Trophoblast cell (in vitro differentiated cells and primary cell): Measurements from ENCODE around the gene LRG1.
A peak's percentile ranks its signal among the peaks of the same experiment; 100 is the strongest.

Experiments used
- DNase-seq, 2 donors: peaks; one replicate each; pipeline ENCODE4 v3.0.0-alpha.2; 2016
- H2AFZ ChIP-seq: 2 replicates; pipeline ENCODE4 v1.6.1; 2013; ENCODE audit warnings: low read length, moderate library complexity, mild to moderate bottlenecking; ENCODE audit not compliant: insufficient read depth, poor library complexity
- H2AK5ac ChIP-seq: 2 replicates; pipeline ENCODE4 v1.6.1; 2013; ENCODE audit warnings: mild to moderate bottlenecking, low read length
- H2BK120ac ChIP-seq: 2 replicates; pipeline ENCODE4 v1.6.1; 2013; ENCODE audit warnings: low read length, mild to moderate bottlenecking, moderate library complexity; ENCODE audit not compliant: insufficient read depth, poor library complexity
- H2BK12ac ChIP-seq: 2 replicates; pipeline ENCODE4 v1.6.1; 2013; ENCODE audit warnings: mild to moderate bottlenecking, low read length, moderate library complexity
- H2BK5ac ChIP-seq: 2 replicates; pipeline ENCODE4 v1.6.1; 2013; ENCODE audit warnings: low read length, low read depth, moderate library complexity, mild to moderate bottlenecking; ENCODE audit not compliant: poor library complexity
- H3K14ac ChIP-seq: 2 replicates; pipeline ENCODE4 v1.6.1; 2013; ENCODE audit warnings: mild to moderate bottlenecking, low read length
- H3K18ac ChIP-seq: 2 replicates; pipeline ENCODE4 v1.6.1; 2013; ENCODE audit warnings: mild to moderate bottlenecking, low read length
- H3K23ac ChIP-seq: 2 replicates; pipeline ENCODE4 v1.6.1; 2013; ENCODE audit warnings: low read length
- H3K27ac ChIP-seq: 2 replicates; pipeline ENCODE4 v1.5.1; 2013; ENCODE audit warnings: low read depth, mild to moderate bottlenecking, inconsistent platforms, low read length, moderate library complexity
- H3K27me3 ChIP-seq: 2 replicates; pipeline ENCODE4 v1.6.1; 2013; ENCODE audit warnings: inconsistent platforms, mild to moderate bottlenecking, low read length, moderate library complexity; ENCODE audit not compliant: insufficient read depth
- H3K36me3 ChIP-seq, 2 experiments: 1 replicate in 1 of 2; 2 replicates in 1 of 2; pipeline ENCODE4 v1.6.1; 2013; ENCODE audit warnings: low read length in 2 of 2, mild to moderate bottlenecking in 2 of 2, moderate library complexity in 1 of 2; ENCODE audit not compliant: insufficient read depth in 2 of 2, control insufficient read depth in 1 of 2
- H3K4ac ChIP-seq: 2 replicates; pipeline ENCODE4 v1.6.1; 2013; ENCODE audit warnings: low read depth, mild to moderate bottlenecking, low read length, moderate library complexity
- H3K4me1 ChIP-seq, 2 experiments: 1 replicate in 1 of 2; 2 replicates in 1 of 2; pipeline ENCODE4 v1.6.1; 2013; ENCODE audit warnings: low read length in 2 of 2, mild to moderate bottlenecking in 2 of 2, moderate library complexity in 1 of 2; ENCODE audit not compliant: insufficient read depth in 2 of 2, control insufficient read depth in 1 of 2
- H3K4me2 ChIP-seq: 2 replicates; pipeline ENCODE4 v1.6.1; 2013; ENCODE audit warnings: inconsistent platforms, mild to moderate bottlenecking, low read length, moderate library complexity
- H3K4me3 ChIP-seq: 2 replicates; pipeline ENCODE4 v1.5.1; 2013; ENCODE audit warnings: mild to moderate bottlenecking, low read depth, low read length, inconsistent platforms
- H3K79me1 ChIP-seq: one replicate; pipeline ENCODE4 v1.6.1; 2013; ENCODE audit warnings: low read length
- H3K79me2 ChIP-seq: 2 replicates; pipeline ENCODE4 v1.6.1; 2013; ENCODE audit warnings: low read length, mild to moderate bottlenecking; ENCODE audit not compliant: control insufficient read depth, insufficient read depth, poor library complexity
- H3K9ac ChIP-seq: 2 replicates; pipeline ENCODE4 v1.6.1; 2013; ENCODE audit warnings: mild to moderate bottlenecking, low read length
- H3K9me3 ChIP-seq: 2 replicates; pipeline ENCODE4 v1.6.1; 2013; ENCODE audit warnings: low read depth, mild to moderate bottlenecking, control low read depth, inconsistent platforms, low read length; ENCODE audit not compliant: insufficient read depth
- H4K12ac ChIP-seq: 2 replicates; pipeline ENCODE4 v1.6.1; 2013; ENCODE audit warnings: low read depth, mild to moderate bottlenecking, low read length, moderate library complexity
- H4K8ac ChIP-seq: 2 replicates; pipeline ENCODE4 v1.6.1; 2013; ENCODE audit warnings: low read depth, mild to moderate bottlenecking, low read length, moderate library complexity
- H4K91ac ChIP-seq: one replicate; pipeline ENCODE4 v1.6.1; 2013; ENCODE audit warnings: low read depth, mild to moderate bottlenecking, low read length, moderate library complexity
- WGBS: extraction: QIAGEN DNeasy Blood & Tissue Kit; methylation state at CpG from one replicate; pipeline ENCODE4 v1.1.7; 2013; ENCODE audit warnings: missing lambda C conversion rate; ENCODE audit not compliant: insufficient read length, insufficient coverage; ENCODE audit errors: extremely low coverage; 5-methylcytosine and 5-hydroxymethylcytosine counted together

Gene LRG1

GRCh38 chr19:4576016-4576933 is 36.4 kb upstream of the LRG1 start:
- peak overlapping the region; percentile 33 for H2BK120ac ChIP-seq
- no peak overlapping the region for H2AFZ ChIP-seq
- no peak overlapping the region for H4K12ac ChIP-seq
- peak overlapping the region; percentile 47 for H3K18ac ChIP-seq
- no peak overlapping the region for H4K8ac ChIP-seq
- peaks cover 9% of the 10 kb centered on the region for H3K79me1 ChIP-seq
- H3K23ac ChIP-seq: no peak overlapping the region
- no peak overlapping the region for H3K4me3 ChIP-seq
- H2BK12ac ChIP-seq: no peak overlapping the region
- no peak overlapping the region for H3K4ac ChIP-seq
- no peak overlapping the region for H3K9ac ChIP-seq
- H2AK5ac ChIP-seq: no peak overlapping the region
- no peaks in the 10 kb centered on the region for H3K9me3 ChIP-seq
- H3K27me3 ChIP-seq: peaks cover 21% of the 10 kb centered on the region
- peaks cover 9 to 11% of the 10 kb centered on the region in 2 experiments for H3K4me1 ChIP-seq
- H3K27ac ChIP-seq: no peak overlapping the region
- H4K91ac ChIP-seq: peak overlapping the region; percentile 67
- no peak overlapping the region for H3K4me2 ChIP-seq
- H3K14ac ChIP-seq: no peak overlapping the region
- no peak overlapping the region for H2BK5ac ChIP-seq
- WGBS: no CpG with 5 or more reads among the region's 17 CpGs
- no peaks in the 10 kb centered on the region for H3K36me3 ChIP-seq
- H3K79me2 ChIP-seq: no peaks in the 10 kb centered on the region
- peak; percentile 55 to 76 for DNase-seq

GRCh38 chr19:4575267-4576015 is 35.6 kb upstream of the LRG1 start:
- Histone ChIP-seq H3K9ac (no peak overlapping the region), H3K79me2 (no peaks in the 10 kb centered on the region), H3K27me3 (peaks cover 15% of the 10 kb centered on the region), H3K36me3 (no peaks in the 10 kb centered on the region), H3K18ac (peak overlapping the region; percentile 58), H2BK5ac (peak overlapping the region; percentile 36), H3K4me1 (peaks cover 9 to 11% of the 10 kb centered on the region in 2 experiments), H4K12ac (no peak overlapping the region), H3K4me3 (no peak overlapping the region), H3K9me3 (no peaks in the 10 kb centered on the region), H3K14ac (peak overlapping the region; percentile 33), H2AFZ (no peak overlapping the region), H3K79me1 (peaks cover 9% of the 10 kb centered on the region), H2BK12ac (peak overlapping the region; percentile 90), H4K8ac (peak overlapping the region; percentile 59), H4K91ac (peak overlapping the region; percentile 67), H3K23ac (no peak overlapping the region), H3K4me2 (peak overlapping the region; percentile 48), H2AK5ac (peak overlapping the region; percentile 49), H3K4ac (no peak overlapping the region), H3K27ac (no peak overlapping the region), H2BK120ac (peak overlapping the region; percentile 55)
- no CpG with 5 or more reads among the region's 19 CpGs for WGBS
- peak in 1 of 2 donors; percentile 58 for DNase-seq

GRCh38 chr19:4573682-4574081 is 33.8 kb upstream of the LRG1 start:
- no peak overlapping the region for H3K27ac ChIP-seq
- no peak overlapping the region for H2BK120ac ChIP-seq
- no peak overlapping the region for H3K4ac ChIP-seq
- H2AFZ ChIP-seq: no peak overlapping the region
- H3K27me3 ChIP-seq: peaks cover under 1% of the 10 kb centered on the region
- no peak overlapping the region for H4K12ac ChIP-seq
- H4K91ac ChIP-seq: no peak overlapping the region
- no peak overlapping the region for H3K14ac ChIP-seq
- H3K18ac ChIP-seq: no peak overlapping the region
- no peak overlapping the region for H2BK12ac ChIP-seq
- H3K9me3 ChIP-seq: no peaks in the 10 kb centered on the region
- no peak overlapping the region for H3K23ac ChIP-seq
- peaks cover 9% of the 10 kb centered on the region for H3K79me1 ChIP-seq
- H3K79me2 ChIP-seq: no peaks in the 10 kb centered on the region
- DNase-seq: no peak
- no peak overlapping the region for H2BK5ac ChIP-seq
- H3K4me1 ChIP-seq: peaks cover 9 to 11% of the 10 kb centered on the region in 2 experiments
- H3K9ac ChIP-seq: no peak overlapping the region
- no peak overlapping the region for H2AK5ac ChIP-seq
- no CpG with 5 or more reads among the region's 6 CpGs for WGBS
- H4K8ac ChIP-seq: no peak overlapping the region
- H3K36me3 ChIP-seq: no peaks in the 10 kb centered on the region
- no peak overlapping the region for H3K4me2 ChIP-seq
- H3K4me3 ChIP-seq: no peak overlapping the region

- peaks cover 8 to 9% of the 10 kb centered on the region in 2 experiments for H3K4me1 ChIP-seq
- no peak overlapping the region for H4K91ac ChIP-seq
- H3K36me3 ChIP-seq: no peaks in the 10 kb centered on the region
- no peaks in the 10 kb centered on the region for H3K27me3 ChIP-seq
- no peak overlapping the region for H3K9ac ChIP-seq
- no peak overlapping the region for H4K8ac ChIP-seq
- no peak overlapping the region for H2BK5ac ChIP-seq
- no peak overlapping the region for H3K27ac ChIP-seq
- H2AK5ac ChIP-seq: no peak overlapping the region
- no peaks in the 10 kb centered on the region for H3K9me3 ChIP-seq
- WGBS: no CpG with 5 or more reads among the region's 22 CpGs
- H3K4me2 ChIP-seq: no peak overlapping the region
- H3K79me1 ChIP-seq: peaks cover 6% of the 10 kb centered on the region
- H3K4me3 ChIP-seq: no peak overlapping the region
- H2BK12ac ChIP-seq: no peak overlapping the region
- no peak overlapping the region for H2AFZ ChIP-seq
- H3K4ac ChIP-seq: no peak overlapping the region
- H3K79me2 ChIP-seq: no peaks in the 10 kb centered on the region
- H3K14ac ChIP-seq: no peak overlapping the region
- no peak overlapping the region for H2BK120ac ChIP-seq
- H3K23ac ChIP-seq: no peak overlapping the region
- H3K18ac ChIP-seq: no peak overlapping the region
- DNase-seq: no peak
- H4K12ac ChIP-seq: no peak overlapping the region
Measured at GRCh38 chr19:4571305-4571917, 31.6 kb upstream of the LRG1 start.
